Stimulated activated CD4-positive, alpha-beta T cell treated with anti-CD3 and anti-CD28 coated beads, Interleukin-15, amount 100 ng/mL, for 48 hours (primary cell): ENCODE results near the gene FBXO2.

Source experiments
- DNase-seq, 2 donors: peaks; one replicate each; pipeline ENCODE4 v3.0.0-alpha.2; 2020; ENCODE audit warnings: low read depth in 2 of 2

FBXO2 gene

DNA sequence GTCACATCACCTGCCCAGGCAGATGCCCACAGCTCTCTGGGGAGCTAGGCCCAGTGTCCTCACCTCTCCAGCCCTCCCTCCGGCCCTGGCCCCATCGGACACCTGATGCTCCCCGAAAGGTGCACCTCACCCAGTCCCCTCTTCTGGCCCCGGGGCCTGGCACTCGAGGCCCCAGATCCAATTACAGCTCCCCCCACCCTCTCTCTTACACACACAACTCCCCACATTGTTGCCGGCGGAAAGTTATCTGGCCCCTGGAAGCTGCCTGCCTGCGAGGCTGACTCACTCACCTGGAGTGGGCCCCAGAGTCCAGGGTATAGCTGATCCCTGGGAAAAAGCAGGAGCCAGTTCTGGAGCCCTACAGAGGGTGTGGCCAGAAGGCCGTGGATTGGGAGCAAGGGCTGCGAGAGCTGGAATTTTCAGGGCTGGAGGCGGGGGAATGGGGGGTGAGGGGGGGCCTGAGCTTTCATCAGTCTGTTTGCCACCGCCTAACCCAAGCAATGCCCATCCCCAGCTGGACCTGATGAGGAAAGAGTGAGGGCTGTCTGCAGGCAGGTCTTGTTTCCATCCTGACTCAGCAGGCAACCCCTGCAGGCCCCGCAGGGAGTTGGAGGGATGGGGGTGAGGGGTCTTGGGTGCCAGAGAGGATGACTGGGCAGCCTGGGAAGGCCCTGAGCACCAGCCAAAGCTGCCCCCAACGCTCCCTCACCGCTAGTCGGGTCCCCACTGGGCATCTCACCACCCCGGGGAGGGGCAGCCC, 948 bp downstream of the FBXO2 start:
- DNase-seq, result no peak

GRCh38 chr1:11652203-11652780, 1.9 kb downstream of the FBXO2 start:
- DNase-seq, result no peak

DNA sequence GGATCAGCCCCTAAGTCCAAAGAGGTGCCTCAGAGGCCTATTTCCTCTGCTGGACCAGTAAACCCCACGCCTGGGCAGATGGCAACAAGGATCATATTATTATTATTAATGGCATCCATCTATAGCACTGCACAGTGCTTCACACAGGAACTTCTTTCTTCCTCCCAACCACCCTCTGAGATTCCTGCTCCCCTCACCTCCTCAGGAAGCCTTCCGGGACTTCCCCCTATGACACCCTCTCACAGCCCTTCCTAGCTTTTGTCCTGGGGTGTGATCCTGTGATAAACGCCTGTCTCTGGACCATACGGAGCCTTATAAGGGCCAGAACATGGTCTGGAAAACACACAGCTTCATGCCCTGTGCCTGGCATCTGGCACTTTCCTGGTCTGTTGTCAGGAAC, 3.2 kb downstream of the FBXO2 start:
- DNase-seq, result no peak

DNA sequence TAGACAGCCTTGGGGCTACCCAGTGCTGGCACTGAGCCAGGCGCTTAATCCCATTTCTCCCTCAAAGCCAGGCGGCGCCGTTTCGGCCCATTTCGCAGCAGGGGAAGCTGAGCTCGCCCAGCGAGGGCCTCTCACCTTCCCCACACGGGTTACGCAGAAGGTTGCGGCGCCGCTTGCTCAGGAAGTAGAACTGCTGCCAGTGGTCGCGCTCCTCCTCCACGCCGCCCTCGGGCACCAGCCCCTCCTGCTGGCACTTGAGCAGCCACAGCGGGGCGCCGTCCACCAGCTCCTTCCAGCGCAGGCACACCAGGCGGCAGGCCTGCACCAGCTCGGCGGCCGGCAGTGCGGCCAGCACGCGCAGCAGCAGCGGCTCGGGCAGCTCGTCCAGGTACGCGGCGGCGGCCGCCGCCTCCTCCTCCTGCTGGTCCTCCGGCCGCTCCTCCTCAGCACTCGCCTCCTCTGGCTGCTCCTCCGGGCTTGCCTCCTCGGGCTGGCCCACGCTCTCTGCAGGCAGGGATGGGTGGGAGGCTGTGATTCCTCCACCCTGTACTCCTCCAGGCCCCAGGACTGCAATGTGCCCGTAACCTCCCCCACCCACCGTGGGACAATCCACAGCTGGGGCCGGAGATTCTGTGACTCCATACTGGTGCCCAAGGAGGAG, 3.8 kb downstream of the FBXO2 start:
- peak; percentile 77 to 78 for DNase-seq

DNA sequence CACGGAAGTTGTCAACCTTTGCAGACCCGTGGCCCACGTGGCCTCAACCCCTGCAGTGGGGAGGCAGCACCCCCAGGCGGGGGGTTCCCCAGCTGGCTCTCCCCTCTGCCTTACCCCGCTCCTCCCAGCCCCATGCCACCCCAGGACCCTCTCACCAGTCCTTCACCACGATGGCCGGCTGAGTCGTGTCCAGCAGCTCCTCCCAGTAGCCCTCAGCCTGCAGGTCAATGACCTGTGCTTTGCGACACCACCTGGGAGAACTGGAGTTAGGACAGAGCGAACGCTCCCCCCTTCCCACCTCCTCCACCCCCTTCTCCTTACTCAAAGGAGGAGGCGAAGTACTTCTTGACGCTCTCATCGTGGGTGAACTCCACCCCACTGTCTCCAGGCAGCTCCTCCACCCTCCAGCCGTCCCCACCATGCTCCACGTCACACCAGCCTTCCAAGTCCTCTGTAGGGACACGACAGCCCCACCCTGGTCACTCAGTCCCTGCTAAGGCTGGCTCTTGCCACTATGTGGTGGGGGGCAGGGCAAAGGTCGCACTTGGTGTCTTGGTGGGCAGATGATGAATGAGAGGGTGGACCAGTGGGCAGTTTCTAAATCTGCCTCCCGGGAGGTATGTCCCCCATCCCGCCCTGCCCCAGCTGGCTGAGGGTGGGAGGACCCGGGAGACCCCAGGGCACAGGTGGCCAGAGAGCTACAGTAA, 4.5 kb downstream of the FBXO2 start:
- no peak for DNase-seq

DNA sequence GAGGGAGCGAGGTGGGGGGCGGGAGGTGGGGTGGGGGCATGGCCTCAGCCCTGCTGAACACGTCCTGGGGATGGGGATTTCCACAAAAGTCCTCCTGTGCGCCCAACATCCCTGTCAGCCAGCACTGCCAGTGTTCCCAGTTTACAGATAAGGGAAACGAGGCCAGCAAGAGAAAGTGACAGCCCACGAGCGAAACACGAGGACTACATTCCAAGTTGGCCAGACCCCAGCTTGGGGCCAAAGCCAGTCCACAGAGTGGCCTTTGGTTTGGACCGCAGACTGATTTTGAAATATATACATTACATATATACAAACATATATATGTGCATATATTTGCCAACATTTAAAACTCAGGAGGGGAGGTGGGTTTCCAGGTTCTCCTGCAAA, 5.0 kb downstream of the FBXO2 start:
- no peak for DNase-seq

DNA sequence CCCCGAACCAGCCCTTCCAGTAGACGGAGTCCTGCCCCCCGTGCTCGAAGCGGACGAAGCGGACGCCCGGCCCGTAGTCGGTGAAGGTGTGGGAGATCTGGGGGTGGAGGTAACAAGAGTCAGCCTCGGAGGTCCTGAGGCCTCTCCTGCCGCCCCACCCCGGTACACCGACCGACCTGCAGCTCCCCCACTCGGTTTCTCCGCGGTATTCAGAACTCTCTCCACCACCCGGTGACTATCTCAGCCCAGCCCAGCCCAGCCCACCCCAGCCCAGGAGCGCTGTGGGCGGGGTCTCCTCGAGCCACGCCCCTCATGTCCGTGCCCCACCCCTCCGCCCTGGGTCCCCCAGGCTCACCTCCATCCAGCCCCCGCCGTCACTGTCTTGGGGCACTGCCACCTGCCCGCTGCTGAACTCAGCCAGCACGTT, 5.5 kb downstream of the FBXO2 start:
- no peak for DNase-seq

DNA sequence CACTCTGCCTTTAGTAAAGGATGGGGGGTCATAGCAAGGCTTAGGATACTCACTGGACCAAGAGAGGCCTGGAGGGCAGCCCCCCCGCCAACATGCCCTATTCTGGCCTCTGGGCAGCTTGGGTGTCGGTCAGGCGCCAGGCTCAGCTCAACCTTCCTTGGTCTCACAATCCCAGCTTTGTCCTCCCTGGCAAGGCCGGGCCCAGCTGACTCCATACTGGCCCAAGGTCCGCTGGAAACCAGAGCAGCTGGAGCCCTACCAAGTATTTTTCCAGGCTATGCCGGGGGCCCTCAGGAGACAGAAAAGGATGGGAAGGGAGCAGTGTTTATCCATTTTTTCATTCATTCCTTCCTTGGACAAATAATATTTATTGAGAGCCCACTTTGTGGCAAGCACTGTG, 6.2 kb downstream of the FBXO2 start:
- no peak for DNase-seq

DNA sequence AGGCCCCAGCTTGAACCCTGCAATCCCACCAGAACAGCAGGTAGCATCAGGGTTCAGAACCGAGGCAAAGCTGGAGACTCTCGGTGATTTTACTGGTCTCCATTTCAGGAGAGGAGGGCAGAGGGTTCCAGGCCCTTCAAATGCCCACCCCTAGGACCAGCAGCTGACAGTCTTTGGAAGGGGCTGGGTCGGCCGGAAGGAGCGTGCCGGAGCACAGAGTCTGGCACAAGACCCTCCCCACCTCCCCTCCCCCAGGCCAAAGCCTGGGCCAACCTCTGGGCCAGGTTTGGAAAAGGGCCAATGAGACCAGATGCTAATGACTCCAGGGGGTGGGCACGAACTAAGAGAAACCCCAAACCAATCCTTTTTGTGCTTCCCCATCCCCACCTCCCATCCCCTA, 6.9 kb downstream of the FBXO2 start:
- DNase-seq, result no peak

- no peak for DNase-seq
Observed at GRCh38 chr1:11646317-11646716, 7.9 kb downstream of the FBXO2 start.

GRCh38 chr1:11645670-11646265, 8.5 kb downstream of the FBXO2 start:
- peak; percentile 56 to 77 for DNase-seq

DNA sequence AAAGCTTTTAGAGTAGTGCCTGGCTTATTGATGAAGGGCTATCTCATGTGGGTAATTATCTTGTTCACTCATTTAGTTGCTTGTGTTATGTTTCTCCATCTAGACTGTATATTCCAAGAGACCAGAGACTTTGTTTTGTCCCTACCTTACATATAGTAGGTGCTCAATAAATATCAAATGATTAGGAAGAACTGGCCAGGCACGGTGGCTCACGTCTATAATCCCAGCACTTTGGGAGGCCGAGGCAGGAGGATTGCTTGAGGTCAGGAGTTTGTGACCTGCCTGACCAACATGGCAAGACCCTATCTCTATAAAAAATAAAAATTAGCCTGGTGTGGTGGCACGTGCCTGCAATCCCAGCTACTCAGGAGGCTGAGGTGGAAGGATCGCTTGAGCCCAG, 9.0 kb downstream of the FBXO2 start:
- DNase-seq, result no peak

DNA sequence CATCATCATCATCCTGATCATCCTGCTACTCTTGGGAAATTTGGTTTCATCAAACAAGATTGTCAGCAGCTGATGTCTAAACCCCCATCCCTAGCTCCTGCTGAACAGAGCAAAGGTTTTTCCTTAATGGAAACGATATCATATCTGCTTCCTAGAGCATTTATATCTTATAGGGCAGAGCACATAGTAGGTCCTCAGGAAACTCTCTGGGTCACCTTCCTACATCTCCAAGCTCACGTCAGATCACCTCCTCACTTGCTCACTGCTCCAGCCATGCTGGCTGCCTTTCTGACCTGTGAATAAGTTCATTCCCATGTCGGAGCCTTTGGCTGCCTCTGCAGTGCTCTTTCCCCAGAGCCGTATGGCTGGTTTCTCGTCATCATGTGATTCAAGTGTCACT, 10.4 kb downstream of the FBXO2 start:
- no peak for DNase-seq

- DNase-seq, result peak; percentile 32 to 55
Observed at GRCh38 chr1:11642418-11643017, 11.7 kb downstream of the FBXO2 start.

- no peak for DNase-seq
Observed at GRCh38 chr1:11641776-11642305, 12.4 kb downstream of the FBXO2 start.

DNA sequence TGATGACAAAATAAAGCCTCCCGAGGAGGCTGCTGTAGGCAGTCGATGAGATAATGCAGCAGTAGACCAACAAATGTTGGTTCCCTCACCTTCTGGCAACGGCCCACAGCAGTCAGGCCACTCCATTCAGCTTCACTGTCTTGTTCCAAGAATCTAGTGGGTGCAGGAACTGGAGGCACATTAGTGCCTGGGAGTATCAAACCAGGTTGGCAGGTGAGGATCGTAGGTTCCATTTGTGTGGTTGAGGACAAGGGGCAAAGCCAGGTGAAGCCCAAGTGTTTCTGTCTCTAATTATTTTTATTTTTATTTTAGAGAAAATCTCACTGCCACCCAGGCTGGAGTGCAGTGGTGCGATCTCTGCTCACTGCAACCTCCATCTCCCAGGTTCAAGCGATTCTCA, 13.3 kb downstream of the FBXO2 start:
- no peak for DNase-seq

- DNase-seq, result no peak
Observed at GRCh38 chr1:11640101-11640500, 14.1 kb downstream of the FBXO2 start.

- DNase-seq, result no peak
Observed at GRCh38 chr1:11639372-11639771, 14.9 kb downstream of the FBXO2 start.

- no peak for DNase-seq
Observed at GRCh38 chr1:11638121-11638520, 16.1 kb downstream of the FBXO2 start.

GRCh38 chr1:11634365-11635192, 19.6 kb downstream of the FBXO2 start:
- no peak for DNase-seq
